Panc1 (cell line): ENCODE measurements around the gene BRI3BP. TPM values are rescaled to one million over a fixed set of nuclear protein-coding genes. Genes with fewer than 3 reads are reported as not detected.

ENCODE experiments used
- ATAC-seq: fragments of 200-7000 bp; cut with Tn5 transposase; 2 replicates; pipeline ENCODE4 v1.9.1; 2020; ENCODE audit warnings: mild to moderate bottlenecking, moderate library complexity
- BruUV-seq: library from RNA; stranded (reverse); fragments of 400-500 nt; replicated peaks from 2 replicates; lab custom pipeline; 2021; lab: Mats Ljungman, UMichigan
- CTCF ChIA-PET: fragments of 300-600 bp; sonication (Branson Sonifier 250); formaldehyde crosslinking; loops from one replicate; lab custom pipeline; 2022; ENCODE audit warnings: antibody characterized with exemption; lab: Charles Lee
- POLR2A ChIA-PET: fragments of 300-600 bp; sonication (Branson Sonifier 250); formaldehyde crosslinking; loops from one replicate; lab custom pipeline; 2022; ENCODE audit warnings: antibody characterized with exemption; lab: Charles Lee
- DNase-seq: peaks from one replicate; pipeline ENCODE4 v3.0.0-alpha.2; 2010; ENCODE audit warnings: low read depth, low spot score
- H3K27ac ChIP-seq: 2 replicates; pipeline ENCODE4 v1.5.1; 2011; ENCODE audit warnings: mild to moderate bottlenecking, low read length, inconsistent platforms
- H3K27me3 ChIP-seq: fragments of 200-500 bp; sonication (Bioruptor generic); 2 replicates; pipeline ENCODE4 v1.6.0; 2014; ENCODE audit warnings: low read length, inconsistent platforms; ENCODE audit not compliant: control insufficient read depth, insufficient read depth
- H3K36me3 ChIP-seq: fragments of 200-500 bp; sonication (Bioruptor generic); 2 replicates; pipeline ENCODE4 v1.5.1; 2014; ENCODE audit warnings: inconsistent platforms, mild to moderate bottlenecking, low read length, moderate library complexity; ENCODE audit not compliant: control insufficient read depth, insufficient read depth
- H3K4me1 ChIP-seq: 2 replicates; pipeline ENCODE4 v1.5.1; 2011; ENCODE audit warnings: inconsistent platforms, mild to moderate bottlenecking, low read length, moderate library complexity; ENCODE audit not compliant: control insufficient read depth, insufficient read depth
- H3K4me3 ChIP-seq, 2 experiments: 2 replicates each; pipeline ENCODE4 v1.5.1; 2011 to 2012; ENCODE audit warnings: low read depth in 2 of 2, low read length in 2 of 2, mild to moderate bottlenecking in 2 of 2, inconsistent platforms in 1 of 2, moderate library complexity in 1 of 2
- H3K9me3 ChIP-seq: fragments of 200-500 bp; sonication (Bioruptor generic); 2 replicates; pipeline ENCODE4 v1.5.1; 2014; ENCODE audit warnings: low read depth, mild to moderate bottlenecking, inconsistent platforms, low read length, moderate library complexity; ENCODE audit not compliant: control insufficient read depth, insufficient read depth
- POLR2AphosphoS5 ChIP-seq: IDR thresholded peaks from 2 replicates; pipeline ENCODE4 v1.6.1; 2012; ENCODE audit warnings: mild to moderate bottlenecking, low read depth, low read length, moderate library complexity
- REST ChIP-seq, 2 experiments: IDR thresholded peaks; 2 replicates each; pipeline ENCODE4 v1.6.1; 2011 to 2012; ENCODE audit warnings: low read depth in 2 of 2, control low read depth in 1 of 2, low read length in 1 of 2, mild to moderate bottlenecking in 1 of 2, moderate library complexity in 1 of 2; ENCODE audit not compliant: insufficient read depth in 1 of 2
- SIN3A ChIP-seq: IDR thresholded peaks from 2 replicates; pipeline ENCODE4 v1.6.1; 2012; ENCODE audit warnings: low read depth, mild to moderate bottlenecking, low read length, moderate library complexity, borderline replicate concordance; ENCODE audit not compliant: insufficient read depth
- TCF7L2 ChIP-seq: IDR thresholded peaks from 2 replicates; pipeline ENCODE4 v1.6.1; 2011; ENCODE audit warnings: mild to moderate bottlenecking, low read depth, low read length, inconsistent platforms
- in situ Hi-C: cut with HindIII; loops from 2 replicates; pipeline ENCODE4 v1.10.0; 2016; ENCODE audit warnings: low sequenced_read_pairs, low pct_unique_long_range_greater_than_20kb
- intact Hi-C: fragments of 100-400 bp; cut with micrococcal nuclease; formaldehyde crosslinking; loops from one replicate; pipeline ENCODE4 v1.10.0; 2022; ENCODE audit not compliant: unreplicated experiment
- total RNA-seq: library from RNA; stranded (reverse); gene quantifications from one replicate; pipeline ENCODE4 v1.2.1, GENCODE V29; 2021; ENCODE audit not compliant: unreplicated experiment
- TF ChIP-seq, protein P1 (sequence below): fragments of 450-650 bp; IDR thresholded peaks from 2 replicates; pipeline ENCODE4 v1.5.1; 2017; ENCODE audit warnings: mild to moderate bottlenecking

The BRI3BP gene
- total RNA-seq, 1 experiment from 2014 or later = 35.1 TPM

DNA sequence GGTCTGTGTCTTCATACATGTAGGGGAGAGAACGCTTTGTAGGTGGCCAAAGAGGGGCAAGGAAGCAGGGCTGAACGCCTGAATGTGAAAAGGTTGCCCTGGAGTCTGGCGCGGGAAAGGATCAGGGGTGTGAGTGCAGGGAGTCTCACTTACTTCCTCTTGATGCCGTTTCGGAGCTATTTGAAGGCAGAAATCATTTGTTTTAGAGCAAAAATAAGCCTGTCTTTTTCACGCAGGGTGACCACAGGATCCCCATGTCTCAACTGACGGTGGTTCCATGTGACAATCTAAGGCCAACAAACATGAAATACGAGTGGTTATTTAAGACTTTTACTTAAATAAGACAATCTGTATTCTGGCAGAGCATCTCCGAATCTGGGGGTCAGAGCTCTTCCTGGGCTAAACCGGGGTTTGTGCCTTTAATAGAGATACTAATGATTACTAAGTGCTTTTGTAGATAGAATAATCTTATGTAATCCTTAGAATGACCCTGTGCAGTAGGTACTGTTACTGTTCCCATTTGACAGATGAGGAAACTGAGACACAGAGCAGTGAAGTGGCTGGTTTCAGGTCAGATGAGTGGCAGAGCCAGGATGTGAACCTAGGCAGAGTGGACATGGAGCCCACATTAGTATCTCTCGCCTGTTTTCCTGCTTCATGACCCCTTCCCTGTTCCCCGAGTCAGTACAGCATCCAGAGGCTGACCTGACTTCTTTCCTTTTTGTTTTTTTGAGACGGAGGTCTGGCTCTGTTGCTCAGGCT is 1.9 kb downstream of the BRI3BP start:
- Histone ChIP-seq H3K27ac (peak overlapping the region; percentile 70), H3K4me3 (peak overlapping the region; percentile 57 to 88), H3K9me3 (no peaks in the 10 kb centered on the region), H3K36me3 (peaks cover 3% of the 10 kb centered on the region; the same call in 1 of the 2 replicates), H3K4me1 (peaks cover 12% of the 10 kb centered on the region), H3K27me3 (no peaks in the 10 kb centered on the region)
- CTCF ChIA-PET = no interaction called here
- DNase-seq (no peak), ATAC-seq (no peak)
- intact Hi-C loops (no loop called here), in situ Hi-C loops (no loop called here)
- TF ChIP-seq TCF7L2 = no peak
- TF ChIP-seq, protein P1, sequence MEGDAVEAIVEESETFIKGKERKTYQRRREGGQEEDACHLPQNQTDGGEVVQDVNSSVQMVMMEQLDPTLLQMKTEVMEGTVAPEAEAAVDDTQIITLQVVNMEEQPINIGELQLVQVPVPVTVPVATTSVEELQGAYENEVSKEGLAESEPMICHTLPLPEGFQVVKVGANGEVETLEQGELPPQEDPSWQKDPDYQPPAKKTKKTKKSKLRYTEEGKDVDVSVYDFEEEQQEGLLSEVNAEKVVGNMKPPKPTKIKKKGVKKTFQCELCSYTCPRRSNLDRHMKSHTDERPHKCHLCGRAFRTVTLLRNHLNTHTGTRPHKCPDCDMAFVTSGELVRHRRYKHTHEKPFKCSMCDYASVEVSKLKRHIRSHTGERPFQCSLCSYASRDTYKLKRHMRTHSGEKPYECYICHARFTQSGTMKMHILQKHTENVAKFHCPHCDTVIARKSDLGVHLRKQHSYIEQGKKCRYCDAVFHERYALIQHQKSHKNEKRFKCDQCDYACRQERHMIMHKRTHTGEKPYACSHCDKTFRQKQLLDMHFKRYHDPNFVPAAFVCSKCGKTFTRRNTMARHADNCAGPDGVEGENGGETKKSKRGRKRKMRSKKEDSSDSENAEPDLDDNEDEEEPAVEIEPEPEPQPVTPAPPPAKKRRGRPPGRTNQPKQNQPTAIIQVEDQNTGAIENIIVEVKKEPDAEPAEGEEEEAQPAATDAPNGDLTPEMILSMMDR = no peak
- no peak for TF ChIP-seq SIN3A
- TF ChIP-seq POLR2AphosphoS5 = no peak
- no peak for TF ChIP-seq REST (IDR thresholded peaks at IDR 0.05; ENCODE audit: insufficient read depth in 1 of 2, low read depth in 2 of 2, low read length in 1 of 2)
- POLR2A ChIA-PET = interaction anchor here (0.6 kb wide), 1 partner anchor 27 kb away, joined by 8 read pairs; no protein-coding TSS in a partner anchor
- BruUV-seq = TSS peak; percentile 81

DNA sequence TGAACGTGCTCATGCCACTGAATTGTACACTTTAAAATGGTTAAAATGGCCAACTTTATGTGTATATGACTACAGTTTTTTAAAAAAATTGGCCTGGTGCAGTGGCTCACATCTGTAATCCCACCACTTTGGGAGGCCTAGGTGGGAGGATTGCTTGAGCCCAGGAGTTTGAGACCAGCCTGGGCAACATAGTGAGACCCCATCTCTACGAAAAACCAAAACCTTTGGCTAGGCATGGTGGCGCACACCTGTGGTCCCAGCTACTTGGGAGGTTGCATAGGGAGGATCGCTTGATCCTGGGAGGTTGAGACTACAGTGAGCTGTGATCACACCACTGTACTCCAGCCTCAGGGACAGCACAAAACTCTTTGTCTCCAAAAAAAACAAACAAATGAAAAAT is 5.3 kb downstream of the BRI3BP start:
- in situ Hi-C loops = no loop called here
- BruUV-seq = no TSS peak
- CTCF ChIA-PET = no interaction called here
- no peaks in the 10 kb centered on the region for H3K9me3 ChIP-seq
- POLR2A ChIA-PET = no interaction called here
- no peak for TF ChIP-seq REST (IDR thresholded peaks at IDR 0.05; ENCODE audit: insufficient read depth in 1 of 2, low read depth in 2 of 2, low read length in 1 of 2)
- TF ChIP-seq, protein P1 = no peak
- no peak for TF ChIP-seq POLR2AphosphoS5
- TF ChIP-seq TCF7L2 = no peak
- TF ChIP-seq SIN3A = no peak
- H3K27ac ChIP-seq = no peak overlapping the region
- intact Hi-C loops = no loop called here
- H3K27me3 ChIP-seq = no peaks in the 10 kb centered on the region
- peaks cover 7% of the 10 kb centered on the region for H3K4me1 ChIP-seq
- DNase-seq (no peak), ATAC-seq (no peak)
- H3K36me3 ChIP-seq = peaks cover 3% of the 10 kb centered on the region; the same call in 1 of the 2 replicates
- no peak overlapping the region for H3K4me3 ChIP-seq
